Measurements from ENCODE around the gene NHLH2.

DNA sequence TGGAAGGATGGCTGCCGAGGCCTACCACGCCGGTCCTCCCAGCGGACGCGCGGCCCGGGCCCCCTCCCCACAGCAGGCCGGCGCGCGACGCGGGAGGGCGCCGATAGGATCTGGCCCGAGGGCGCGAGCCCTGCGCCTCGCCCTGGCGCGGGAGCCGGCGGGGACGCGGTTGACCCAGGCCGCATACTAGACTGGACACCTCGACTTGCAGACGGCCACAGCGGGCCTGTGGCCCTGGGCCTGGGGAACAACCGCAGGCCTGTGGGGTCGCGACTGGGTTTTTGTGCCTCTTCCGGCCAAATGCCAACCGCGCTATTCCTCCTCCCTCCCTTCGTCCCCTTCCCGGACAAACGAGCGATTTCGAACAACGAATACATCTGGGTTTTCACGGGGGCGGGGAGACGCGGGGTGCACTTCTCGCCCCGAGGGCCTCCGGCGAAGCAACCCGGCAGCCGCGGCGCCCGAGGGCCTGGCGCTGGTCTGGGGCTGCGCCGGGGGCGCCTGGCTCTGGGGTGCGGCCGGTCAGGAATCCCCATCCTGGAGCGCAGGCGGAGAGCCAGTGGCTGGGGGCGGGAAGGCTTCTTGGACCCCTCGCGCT lies 2.4 kb downstream of the NHLH2 start:
- TF ChIP-seq, protein P1, sequence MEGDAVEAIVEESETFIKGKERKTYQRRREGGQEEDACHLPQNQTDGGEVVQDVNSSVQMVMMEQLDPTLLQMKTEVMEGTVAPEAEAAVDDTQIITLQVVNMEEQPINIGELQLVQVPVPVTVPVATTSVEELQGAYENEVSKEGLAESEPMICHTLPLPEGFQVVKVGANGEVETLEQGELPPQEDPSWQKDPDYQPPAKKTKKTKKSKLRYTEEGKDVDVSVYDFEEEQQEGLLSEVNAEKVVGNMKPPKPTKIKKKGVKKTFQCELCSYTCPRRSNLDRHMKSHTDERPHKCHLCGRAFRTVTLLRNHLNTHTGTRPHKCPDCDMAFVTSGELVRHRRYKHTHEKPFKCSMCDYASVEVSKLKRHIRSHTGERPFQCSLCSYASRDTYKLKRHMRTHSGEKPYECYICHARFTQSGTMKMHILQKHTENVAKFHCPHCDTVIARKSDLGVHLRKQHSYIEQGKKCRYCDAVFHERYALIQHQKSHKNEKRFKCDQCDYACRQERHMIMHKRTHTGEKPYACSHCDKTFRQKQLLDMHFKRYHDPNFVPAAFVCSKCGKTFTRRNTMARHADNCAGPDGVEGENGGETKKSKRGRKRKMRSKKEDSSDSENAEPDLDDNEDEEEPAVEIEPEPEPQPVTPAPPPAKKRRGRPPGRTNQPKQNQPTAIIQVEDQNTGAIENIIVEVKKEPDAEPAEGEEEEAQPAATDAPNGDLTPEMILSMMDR (IDR thresholded peaks at IDR 0.05), result no peak
- no peak for TF ChIP-seq POLR2A (IDR thresholded peaks at IDR 0.05)
